RKO (cell line): ENCODE results near the gene NCBP1.

Experiments
- DNase-seq: peaks from one replicate; pipeline ENCODE4 v3.0.0-alpha.2; 2016; ENCODE audit warnings: low spot score

Gene NCBP1

GRCh38 chr9:97627624-97628023, 6.0 kb upstream of the NCBP1 start:
- DNase-seq, result no peak

GRCh38 chr9:97628668-97629067, 5.0 kb upstream of the NCBP1 start:
- DNase-seq, result no peak

- no peak for DNase-seq
Observed at GRCh38 chr9:97629156-97629555, 4.5 kb upstream of the NCBP1 start.

- DNase-seq, result no peak
Observed at GRCh38 chr9:97630591-97630990, 3.0 kb upstream of the NCBP1 start.

- peak; percentile 84 for DNase-seq
Observed at GRCh38 chr9:97632248-97632984, 1.2 kb upstream of the NCBP1 start.

GRCh38 chr9:97633859-97634490, 354 bp downstream of the NCBP1 start:
- DNase-seq, result peak; percentile 36

GRCh38 chr9:97635026-97635425, 1.4 kb downstream of the NCBP1 start:
- peak; percentile 46 for DNase-seq

GRCh38 chr9:97636903-97637302, 3.3 kb downstream of the NCBP1 start:
- DNase-seq, result no peak

- DNase-seq, result peak; percentile 62
Observed at GRCh38 chr9:97638666-97639065, 5.0 kb downstream of the NCBP1 start.

GRCh38 chr9:97640325-97640724, 6.7 kb downstream of the NCBP1 start:
- DNase-seq, result no peak

- no peak for DNase-seq
Observed at GRCh38 chr9:97645720-97646119, 12.1 kb downstream of the NCBP1 start.

GRCh38 chr9:97647996-97648395, 14.4 kb downstream of the NCBP1 start:
- no peak for DNase-seq

- DNase-seq, result no peak
Observed at GRCh38 chr9:97651646-97652045, 18.0 kb downstream of the NCBP1 start.

GRCh38 chr9:97658707-97659106, 25.1 kb downstream of the NCBP1 start:
- DNase-seq, result no peak

- no peak for DNase-seq
Observed at GRCh38 chr9:97659771-97660170, 26.1 kb downstream of the NCBP1 start.

- no peak for DNase-seq
Observed at GRCh38 chr9:97660340-97660739, 26.7 kb downstream of the NCBP1 start.

- DNase-seq, result no peak
Observed at GRCh38 chr9:97660847-97661246, 27.2 kb downstream of the NCBP1 start.

- DNase-seq, result no peak
Observed at GRCh38 chr9:97665742-97666141, 32.1 kb downstream of the NCBP1 start.

- no peak for DNase-seq
Observed at GRCh38 chr9:97666907-97667686, 33.5 kb downstream of the NCBP1 start.

- DNase-seq, result no peak
Observed at GRCh38 chr9:97668485-97668884, 34.9 kb downstream of the NCBP1 start.

GRCh38 chr9:97670586-97670985, 37.0 kb downstream of the NCBP1 start:
- no peak for DNase-seq

GRCh38 chr9:97672403-97672802, 38.8 kb downstream of the NCBP1 start:
- no peak for DNase-seq

GRCh38 chr9:97673922-97674321, 40.3 kb downstream of the NCBP1 start:
- DNase-seq, result no peak
